ENCODE data around the gene DNAJC7. TPM values are rescaled to one million over a fixed set of nuclear protein-coding genes. Genes with fewer than 3 reads are reported as not detected.

DNAJC7 gene
- total and polyA plus RNA-seq, 8 donors: 12.3 to 161 (median 70.6) TPM

- H3K27ac ChIP-seq: no peak overlapping the region
- intact Hi-C loops (cut with DNase I; ENCODE audit: low total_unique reads): loop anchor here (5.0 kb wide), 2 partner anchors 65 to 155 kb away; no protein-coding TSS in a partner anchor
- no peaks in the 10 kb centered on the region for H3K36me3 ChIP-seq
- TF ChIP-seq POLR2AphosphoS5 (IDR thresholded peaks at IDR 0.05) (no peak), POLR2A (IDR thresholded peaks at IDR 0.05) (no peak), CTCF (IDR thresholded peaks at IDR 0.05) (no peak), EP300 (IDR thresholded peaks at IDR 0.05) (no peak)
- H3K27me3 ChIP-seq: no peaks in the 10 kb centered on the region
- no peak overlapping the region for H3K4me3 ChIP-seq
- WGBS, 5 donors: 66 to 88% (median 72%) methylated on average over 5 of the region's 5 CpGs
- H3K9me3 ChIP-seq: no peaks in the 10 kb centered on the region
- peaks cover 10 to 17% (median 16%) of the 10 kb centered on the region in 4 donors for H3K4me1 ChIP-seq
- peak in 1 of 2 donors; percentile 54 for DNase-seq
These were observed 55.1 kb downstream of the DNAJC7 start for GRCh38 chr17:41962111-41962510.

GRCh38 chr17:41959336-41960095, 57.7 kb downstream of the DNAJC7 start:
- no peak overlapping the region for H3K4me3 ChIP-seq
- no peaks in the 10 kb centered on the region for H3K27me3 ChIP-seq
- peak in 1 of 2 donors; percentile 79 for DNase-seq
- no peak overlapping the region for H3K27ac ChIP-seq
- peaks cover 0 to 7% (median 0%) of the 10 kb centered on the region in 4 donors for H3K36me3 ChIP-seq
- no peak for TF ChIP-seq POLR2A (IDR thresholded peaks at IDR 0.05)
- TF ChIP-seq POLR2AphosphoS5 (IDR thresholded peaks at IDR 0.05): no peak
- TF ChIP-seq CTCF (IDR thresholded peaks at IDR 0.05): peak in 2 of 7 experiments; percentile 15 to 27
- H3K4me1 ChIP-seq: peaks cover 0 to 5% (median 2%) of the 10 kb centered on the region in 4 donors
- 47 to 62% (median 56%) methylated on average over 16 to 17 of the region's 17 CpGs for WGBS, 5 donors
- H3K9me3 ChIP-seq: no peaks in the 10 kb centered on the region
- intact Hi-C loops (cut with DNase I; ENCODE audit: low total_unique reads): loop anchor here (5.0 kb wide), 2 partner anchors 68 to 158 kb away; no protein-coding TSS in a partner anchor

- intact Hi-C loops (cut with DNase I; ENCODE audit: low total_unique reads): no loop called here
- Histone ChIP-seq H3K36me3 (peaks cover 0 to 7% (median 0%) of the 10 kb centered on the region in 4 donors), H3K27me3 (no peaks in the 10 kb centered on the region), H3K4me3 (no peak overlapping the region), H3K27ac (no peak overlapping the region), H3K9me3 (no peaks in the 10 kb centered on the region), H3K4me1 (peaks cover 0 to 5% (median 2%) of the 10 kb centered on the region in 4 donors)
- TF ChIP-seq EP300 (IDR thresholded peaks at IDR 0.05): no peak
- no peak for TF ChIP-seq POLR2A (IDR thresholded peaks at IDR 0.05)
- TF ChIP-seq POLR2AphosphoS5 (IDR thresholded peaks at IDR 0.05): no peak
- no peak for TF ChIP-seq CTCF (IDR thresholded peaks at IDR 0.05)
- WGBS, 5 donors: 59 to 94% (median 73%) methylated on average over 2 of the region's 2 CpGs
- DNase-seq: no peak
These were observed 58.3 kb downstream of the DNAJC7 start for GRCh38 chr17:41959030-41959335.

- intact Hi-C loops (cut with DNase I; ENCODE audit: low total_unique reads): no loop called here
- Histone ChIP-seq H3K27me3 (no peaks in the 10 kb centered on the region), H3K27ac (no peak overlapping the region), H3K9me3 (no peaks in the 10 kb centered on the region), H3K4me3 (no peak overlapping the region), H3K4me1 (peaks cover 0 to 5% (median 2%) of the 10 kb centered on the region in 4 donors), H3K36me3 (peaks cover 0 to 7% (median 0%) of the 10 kb centered on the region in 4 donors)
- 83 to 89% (median 85%) methylated on average over 6 of the region's 6 CpGs for WGBS, 5 donors
- TF ChIP-seq CTCF (IDR thresholded peaks at IDR 0.05) (no peak), POLR2AphosphoS5 (IDR thresholded peaks at IDR 0.05) (no peak), EP300 (IDR thresholded peaks at IDR 0.05) (no peak), POLR2A (IDR thresholded peaks at IDR 0.05) (no peak)
- DNase-seq: no peak
These were observed 59.3 kb downstream of the DNAJC7 start for GRCh38 chr17:41957869-41958439.

Measured in stomach (tissue), 9 donors.